ENCODE data around the gene ARHGAP1.

The ARHGAP1 gene

DNA sequence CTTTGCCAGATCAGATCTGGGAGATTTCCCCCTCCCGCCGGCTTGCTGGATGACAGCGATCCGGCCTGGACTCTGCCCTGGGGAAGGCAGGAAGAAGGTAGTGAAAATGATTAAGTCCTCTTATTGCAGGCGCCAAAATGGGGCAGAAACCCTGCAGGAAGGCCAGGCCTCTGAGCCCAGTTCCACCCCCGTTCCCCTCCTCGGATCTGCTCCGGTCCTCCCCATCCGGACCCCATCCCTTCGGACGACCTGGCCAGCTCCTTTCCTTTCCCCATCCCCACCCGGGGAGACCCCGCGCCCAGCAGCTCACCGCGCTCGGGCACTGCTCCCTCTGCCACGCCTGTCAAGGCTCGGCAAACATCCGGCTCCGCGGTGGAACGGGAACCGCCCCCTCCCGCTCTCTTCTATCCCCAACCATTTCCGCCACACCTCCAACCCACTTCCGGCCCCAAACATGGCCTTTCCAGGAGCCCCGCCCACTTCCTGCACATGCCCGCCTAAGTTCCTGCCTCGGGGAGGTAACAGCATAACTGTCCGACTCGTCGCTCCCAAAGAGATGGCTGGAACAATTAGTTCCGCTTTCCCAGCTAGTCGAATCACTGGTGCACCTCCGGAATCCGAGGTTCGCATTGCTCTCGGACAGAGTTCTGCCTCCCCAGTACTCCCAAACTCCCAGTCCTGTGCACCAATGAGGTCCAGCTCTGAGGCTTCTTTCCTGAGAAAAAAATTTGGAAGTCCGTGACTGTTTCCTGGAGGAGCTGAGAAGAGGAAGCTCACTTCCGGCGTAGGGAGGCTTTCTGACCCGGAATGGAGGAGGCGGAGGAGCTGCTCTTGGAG lies at the start of gene ARHGAP1, which contains the start of gene ZNF408:
ARHGAP1 (minus strand) TSS at position 379 of the 837 bp plus-strand sequence. CDS start 4,512 bp downstream, outside the sequence.
ZNF408 (plus strand) TSS at position 791 of the 837 bp plus-strand sequence; CDS start at position 808, 17 bp downstream.
- peak; percentile 97 to 98 for DNase-seq (ENCODE audit: low read depth in 2 of 2)

DNA sequence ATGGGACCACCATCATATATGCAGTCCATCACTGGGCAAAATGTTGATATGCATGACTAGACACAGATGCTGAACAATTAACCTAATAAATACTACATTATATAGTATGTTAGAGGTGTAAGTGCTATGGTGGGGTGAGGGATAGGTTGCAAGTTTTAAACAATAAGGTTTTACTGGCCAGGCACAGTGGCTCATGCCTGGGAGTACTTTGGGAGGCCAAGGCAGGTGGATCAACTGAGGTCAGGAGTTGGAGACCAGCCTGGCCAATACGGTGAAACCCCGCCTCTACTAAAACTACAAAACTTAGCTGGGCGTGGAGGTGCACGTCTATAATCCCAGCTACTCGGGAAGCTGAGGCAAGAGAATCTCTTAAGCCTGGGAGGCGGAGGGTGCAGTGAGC lies 46.7 kb upstream of the ARHGAP1 start:
- no peak for DNase-seq (ENCODE audit: low read depth in 2 of 2)

GRCh38 chr11:46745995-46746394 lies 45.6 kb upstream of the ARHGAP1 start:
- DNase-seq (ENCODE audit: low read depth in 2 of 2): no peak

DNA sequence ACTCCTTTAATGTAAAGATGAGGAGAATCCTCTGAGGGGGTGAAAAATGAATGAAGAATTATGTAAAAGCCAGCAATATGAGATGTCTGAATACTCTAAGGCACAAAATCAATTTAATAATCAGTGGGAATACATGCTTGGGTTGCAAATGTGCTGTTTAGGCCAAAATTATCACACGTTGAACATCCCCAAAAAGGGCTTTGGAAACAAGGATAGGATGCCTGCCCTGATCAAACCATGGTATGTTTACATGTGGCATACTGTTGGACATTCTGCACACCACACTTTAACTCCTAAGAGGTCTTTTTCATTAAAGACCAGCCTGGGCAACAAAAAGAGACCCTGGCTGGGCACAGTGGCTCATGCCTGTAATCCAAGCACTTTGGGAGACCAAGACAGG lies 44.9 kb upstream of the ARHGAP1 start:
- DNase-seq (ENCODE audit: low read depth in 2 of 2): no peak

DNA sequence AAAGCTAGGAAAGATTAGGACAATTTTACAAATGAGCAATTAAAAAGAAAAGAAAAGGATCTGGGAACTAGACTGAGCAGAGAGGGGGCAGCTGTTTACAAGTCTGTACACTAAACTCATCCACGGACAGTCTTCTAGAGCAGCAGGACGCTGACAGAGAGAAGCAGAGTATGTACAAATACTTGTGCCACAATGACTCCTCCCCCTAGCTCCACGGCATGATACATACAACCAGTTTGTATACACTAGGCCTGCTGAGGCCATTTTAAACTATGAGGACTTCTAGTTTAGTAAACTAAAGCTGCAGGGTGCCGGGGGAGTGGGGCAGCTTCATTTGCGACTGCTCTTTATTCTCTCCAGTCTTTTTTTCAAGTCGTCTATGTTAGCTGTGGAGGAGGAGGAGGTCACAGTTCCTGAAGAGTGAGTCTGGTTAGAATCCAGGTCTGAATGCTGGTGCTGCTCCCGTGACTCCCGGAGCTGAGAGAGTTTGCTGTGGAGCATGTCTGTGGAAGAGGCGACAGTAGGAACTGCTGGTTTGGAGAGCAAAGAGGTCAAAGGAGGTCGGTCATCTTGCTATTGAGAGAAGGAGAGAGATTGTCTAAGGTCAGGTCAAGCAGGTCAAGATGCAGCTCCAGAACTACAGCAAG lies 43.4 kb upstream of the ARHGAP1 start:
- DNase-seq (ENCODE audit: low read depth in 2 of 2): no peak

DNA sequence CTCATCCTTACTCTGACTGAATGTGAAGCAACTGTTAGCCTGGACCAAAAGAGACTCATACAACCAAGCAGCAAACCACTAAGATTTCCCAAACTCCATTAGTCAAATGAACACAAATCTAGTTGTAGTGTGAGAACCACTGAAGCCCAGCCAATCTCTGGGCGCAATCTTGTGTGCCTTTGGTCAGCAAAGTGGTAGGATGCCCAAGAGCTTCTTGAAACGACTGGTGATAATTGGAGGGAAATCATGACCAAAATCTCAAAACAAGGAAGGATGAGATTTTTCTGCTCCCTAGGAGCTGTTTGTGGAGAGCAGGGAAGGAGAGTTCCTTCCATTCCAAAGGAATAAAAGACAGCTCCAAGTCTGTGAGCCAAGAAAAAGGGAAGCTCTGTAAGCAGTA lies 42.6 kb upstream of the ARHGAP1 start:
- DNase-seq (ENCODE audit: low read depth in 2 of 2): no peak

DNA sequence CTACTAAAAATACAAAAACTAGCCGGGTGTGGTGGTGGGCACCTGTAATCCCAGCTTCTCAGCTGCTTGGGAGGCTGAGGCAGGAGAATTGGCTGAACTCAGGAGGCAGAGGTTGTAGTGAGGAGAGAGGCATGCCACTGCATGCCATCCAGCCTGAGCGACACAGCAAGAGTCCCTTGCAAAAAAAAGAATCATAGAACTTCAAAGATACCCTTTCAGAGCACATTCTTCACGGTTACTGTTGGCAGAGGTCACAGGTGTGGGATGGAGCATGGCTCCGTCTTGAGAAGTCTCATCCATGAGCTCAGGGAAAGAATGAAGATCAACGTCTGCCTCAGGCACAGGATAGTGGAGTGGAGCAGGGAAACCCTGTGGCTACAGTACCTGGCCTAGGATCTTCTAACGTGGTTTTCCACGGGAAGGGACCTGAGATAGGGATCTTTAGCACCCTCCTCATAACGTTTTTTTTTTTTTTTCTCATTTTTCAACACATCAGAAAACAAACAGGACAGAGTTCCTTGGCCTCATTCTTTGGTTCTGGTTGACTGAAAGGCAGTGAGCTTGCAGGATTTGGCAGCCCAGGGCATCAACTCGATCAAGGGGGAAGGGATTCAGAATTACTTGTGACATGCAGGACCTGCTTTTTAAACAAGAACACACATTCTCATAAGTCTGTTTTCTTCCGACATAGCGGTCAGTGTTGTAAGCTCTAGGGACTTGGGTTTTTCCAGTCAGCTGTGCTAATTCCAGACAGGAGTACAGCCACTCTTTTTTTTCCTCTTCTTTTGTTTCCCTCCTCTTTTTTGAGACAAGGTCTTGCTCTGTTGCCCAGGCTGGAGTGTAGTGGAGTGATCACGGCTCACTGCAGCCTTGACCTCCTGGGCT lies 41.4 kb upstream of the ARHGAP1 start:
- DNase-seq (ENCODE audit: low read depth in 2 of 2): no peak

GRCh38 chr11:46738887-46739286 lies 38.5 kb upstream of the ARHGAP1 start:
- DNase-seq (ENCODE audit: low read depth in 2 of 2): no peak

DNA sequence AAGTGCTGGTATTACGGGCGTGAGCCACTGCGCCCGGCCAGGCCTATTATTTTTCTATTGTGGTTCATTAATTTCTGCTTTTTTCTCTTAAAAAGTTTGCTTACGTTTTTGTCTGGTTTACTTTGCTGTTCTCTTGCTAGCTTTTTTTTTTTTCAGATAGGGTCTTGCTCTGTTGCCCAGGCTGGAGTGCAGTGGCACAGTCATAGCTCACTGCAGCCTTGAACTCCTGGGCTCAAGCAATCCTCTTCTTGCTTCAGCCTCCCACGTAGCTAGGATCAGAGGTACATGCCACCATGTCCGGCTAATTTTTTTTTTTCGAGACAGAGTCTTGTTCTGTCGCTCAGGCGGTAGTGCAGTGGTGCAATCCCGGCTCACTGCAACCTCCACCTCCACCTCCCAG lies 37.3 kb upstream of the ARHGAP1 start:
- no peak for DNase-seq (ENCODE audit: low read depth in 2 of 2)

DNA sequence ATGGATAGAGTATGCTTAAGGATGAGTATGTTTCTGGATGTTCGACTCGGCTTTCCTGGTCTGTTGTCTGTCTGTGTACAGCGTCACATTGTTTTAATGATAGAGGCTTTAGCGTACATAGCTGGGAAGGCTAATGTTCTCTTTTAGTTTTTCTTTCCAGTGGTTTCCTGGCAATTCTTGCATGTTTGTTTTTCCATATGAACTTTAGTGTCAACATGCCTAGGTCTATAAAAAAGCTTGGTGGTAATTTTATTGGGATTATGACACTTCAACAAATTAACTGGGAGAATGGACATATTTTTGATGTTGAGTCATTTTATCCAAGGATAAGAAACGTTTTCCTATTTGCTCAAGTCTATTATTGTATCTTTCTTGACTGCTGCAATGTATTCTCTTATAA lies 36.2 kb upstream of the ARHGAP1 start:
- DNase-seq (ENCODE audit: low read depth in 2 of 2): no peak

DNA sequence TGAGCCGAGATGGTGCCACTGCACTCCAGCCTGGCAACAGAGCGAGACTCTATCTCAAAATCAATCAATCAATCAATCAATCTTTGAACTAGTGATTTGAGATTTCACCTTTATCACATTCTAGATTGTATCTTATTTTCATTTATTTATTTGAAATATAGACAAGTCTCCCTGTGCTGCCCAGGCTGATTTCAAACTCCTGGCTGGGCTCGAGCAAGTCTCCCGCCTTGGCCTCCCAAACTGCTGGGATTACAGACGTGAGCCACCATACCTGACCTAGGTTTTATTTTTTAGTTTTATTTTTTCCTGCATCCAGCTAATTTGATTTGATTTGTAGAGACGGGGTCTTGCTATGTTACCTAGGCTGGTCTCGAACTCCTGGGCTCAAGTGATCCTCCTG lies 35.7 kb upstream of the ARHGAP1 start:
- DNase-seq (ENCODE audit: low read depth in 2 of 2): no peak

DNA sequence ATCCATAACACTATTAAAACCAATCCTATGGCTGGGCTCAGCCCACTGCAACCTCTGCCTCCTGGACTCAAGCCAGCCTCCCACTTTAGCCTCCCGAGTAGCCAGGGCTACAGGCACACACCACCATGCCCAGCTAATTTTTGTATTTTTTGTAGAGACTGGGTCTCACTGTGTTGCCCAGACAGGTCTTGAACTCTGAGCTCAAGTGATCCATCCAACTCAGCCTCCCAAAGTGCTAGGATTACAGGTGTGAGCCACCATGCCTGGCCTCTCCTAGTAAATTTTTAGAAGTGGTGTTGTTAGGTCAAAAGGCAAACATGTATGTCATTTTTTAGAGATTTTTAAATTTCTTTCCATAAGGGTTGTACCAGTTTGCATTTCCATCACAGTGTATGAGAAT lies 32.8 kb upstream of the ARHGAP1 start:
- DNase-seq (ENCODE audit: low read depth in 2 of 2): no peak

- no peak for DNase-seq (ENCODE audit: low read depth in 2 of 2)
Observed at GRCh38 chr11:46731545-46731944, 31.1 kb upstream of the ARHGAP1 start.

DNA sequence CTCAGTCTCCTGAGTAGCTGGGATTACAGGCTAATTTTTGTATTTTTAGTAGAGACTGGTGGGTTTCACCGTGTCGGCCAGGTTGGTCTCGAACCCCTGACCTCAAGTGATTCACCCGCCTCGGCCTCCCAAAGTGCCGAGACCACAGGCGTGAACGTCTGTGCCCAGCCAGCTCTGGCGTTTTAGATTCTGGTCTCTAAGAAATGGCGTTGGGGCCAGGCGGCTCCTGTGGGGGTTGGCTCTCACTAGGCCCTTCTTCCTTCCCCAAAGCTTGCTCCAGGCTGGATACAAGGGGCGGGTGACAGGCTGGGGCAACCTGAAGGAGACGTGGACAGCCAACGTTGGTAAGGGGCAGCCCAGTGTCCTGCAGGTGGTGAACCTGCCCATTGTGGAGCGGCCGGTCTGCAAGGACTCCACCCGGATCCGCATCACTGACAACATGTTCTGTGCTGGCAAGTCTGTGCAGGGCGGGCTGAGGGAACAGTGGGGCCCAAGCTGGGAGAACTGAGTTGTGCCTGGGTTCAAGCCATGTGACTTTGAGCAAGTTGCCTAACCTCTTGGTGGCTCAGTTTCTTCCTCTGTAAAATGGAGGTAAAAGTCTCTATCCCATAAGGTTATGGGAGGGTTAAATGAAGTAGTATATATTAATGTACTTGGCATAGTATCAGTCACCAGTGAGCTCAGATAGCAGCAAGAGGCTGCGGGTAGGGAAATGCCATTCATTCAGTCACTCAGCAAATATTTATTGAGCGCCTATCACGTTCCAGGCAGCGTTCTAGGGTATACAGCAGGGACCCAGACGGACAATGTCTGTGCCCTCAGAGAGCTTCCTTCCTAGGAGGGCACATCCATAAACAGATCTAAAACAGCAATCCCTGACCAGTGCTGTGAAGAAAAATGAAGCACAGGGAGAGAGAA lies 28.9 kb upstream of the ARHGAP1 start:
- DNase-seq (ENCODE audit: low read depth in 2 of 2): no peak

DNA sequence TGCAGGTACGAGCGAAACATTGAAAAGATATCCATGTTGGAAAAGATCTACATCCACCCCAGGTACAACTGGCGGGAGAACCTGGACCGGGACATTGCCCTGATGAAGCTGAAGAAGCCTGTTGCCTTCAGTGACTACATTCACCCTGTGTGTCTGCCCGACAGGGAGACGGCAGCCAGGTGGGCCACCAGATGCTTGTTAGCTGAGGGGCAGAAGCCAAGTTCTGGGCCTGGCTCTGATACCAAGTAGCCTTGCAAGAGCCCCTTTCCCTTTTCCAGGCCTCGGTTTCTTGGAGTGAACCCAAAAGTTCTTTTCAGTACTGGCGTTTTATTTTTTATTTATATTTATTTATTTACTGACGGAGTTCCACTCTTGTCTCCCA lies 28.2 kb upstream of the ARHGAP1 start:
- DNase-seq (ENCODE audit: low read depth in 2 of 2): no peak

GRCh38 chr11:46727952-46728658 lies 27.7 kb upstream of the ARHGAP1 start:
- no peak for DNase-seq (ENCODE audit: low read depth in 2 of 2)

GRCh38 chr11:46726206-46726862 lies 25.9 kb upstream of the ARHGAP1 start:
- no peak for DNase-seq (ENCODE audit: low read depth in 2 of 2)

DNA sequence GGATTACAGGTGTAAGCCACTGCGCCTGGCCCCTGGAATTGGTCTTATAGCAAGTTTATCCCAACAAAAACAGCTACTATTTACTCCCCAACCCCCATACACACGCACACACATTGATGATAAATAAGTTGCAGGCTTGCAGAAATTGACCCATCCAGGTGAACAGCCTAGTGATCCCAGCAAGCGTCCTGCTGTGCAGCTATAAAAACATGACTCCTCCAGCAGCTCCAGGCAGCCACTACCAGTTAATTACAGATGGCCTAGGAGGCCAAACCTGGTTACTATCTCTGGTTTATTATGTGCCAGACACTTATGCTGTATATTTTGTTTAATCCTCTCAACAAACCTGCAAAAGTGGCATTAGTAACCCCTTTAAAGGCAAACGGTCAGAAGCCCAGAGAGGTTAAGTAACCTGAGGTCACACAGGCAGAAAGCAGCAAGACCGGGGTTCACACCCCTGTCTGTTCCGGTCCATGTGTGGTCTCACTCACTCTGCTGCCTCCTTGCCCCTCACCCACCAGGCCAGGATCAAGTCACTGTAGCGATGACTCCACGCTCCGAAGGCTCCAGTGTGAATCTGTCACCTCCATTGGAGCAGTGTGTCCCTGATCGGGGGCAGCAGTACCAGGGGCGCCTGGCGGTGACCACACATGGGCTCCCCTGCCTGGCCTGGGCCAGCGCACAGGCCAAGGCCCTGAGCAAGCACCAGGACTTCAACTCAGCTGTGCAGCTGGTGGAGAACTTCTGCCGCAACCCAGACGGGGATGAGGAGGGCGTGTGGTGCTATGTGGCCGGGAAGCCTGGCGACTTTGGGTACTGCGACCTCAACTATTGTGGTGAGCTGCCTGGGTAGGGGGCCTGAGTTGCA lies 25.2 kb upstream of the ARHGAP1 start:
- DNase-seq (ENCODE audit: low read depth in 2 of 2): no peak

DNA sequence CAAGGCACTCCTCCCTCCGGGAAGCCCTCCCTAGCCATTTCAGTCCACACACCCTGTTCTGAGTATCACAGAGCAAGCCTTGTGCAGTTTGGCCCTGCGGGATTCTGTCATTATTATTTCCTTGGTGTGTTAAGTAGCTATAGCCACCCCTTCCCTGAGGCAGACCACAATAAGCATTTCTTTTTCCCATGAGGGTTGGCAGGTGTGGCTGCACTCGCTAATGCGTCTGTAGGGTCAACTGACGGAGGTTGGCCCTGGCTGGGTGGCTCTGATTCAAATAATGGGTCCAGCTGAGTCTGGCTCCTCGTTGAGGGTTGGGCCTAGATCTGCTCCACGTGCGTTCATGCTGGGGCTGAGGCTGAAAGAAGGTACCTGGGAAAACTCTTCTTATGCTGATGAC lies 23.7 kb upstream of the ARHGAP1 start:
- DNase-seq (ENCODE audit: low read depth in 2 of 2): no peak

Data from stimulated activated CD4-positive, alpha-beta T cell treated with anti-CD3 and anti-CD28 coated beads, Interleukin-1b, Interleukin-23, amount 100 ng/mL, for 1 hour (primary cell).